Activated gamma-delta T cell treated with anti-CD3 and anti-CD28 coated beads, Interleukin-2, amount 50 U/mL, for 16 hours (primary cell): ENCODE measurements around the gene DOCK10.
A peak's percentile ranks its signal among the peaks of the same experiment; 100 is the strongest.

Experiments used
- DNase-seq: peaks from one replicate; pipeline ENCODE4 v3.0.0-alpha.2; 2020; ENCODE audit warnings: low read depth

The DOCK10 gene

DNA sequence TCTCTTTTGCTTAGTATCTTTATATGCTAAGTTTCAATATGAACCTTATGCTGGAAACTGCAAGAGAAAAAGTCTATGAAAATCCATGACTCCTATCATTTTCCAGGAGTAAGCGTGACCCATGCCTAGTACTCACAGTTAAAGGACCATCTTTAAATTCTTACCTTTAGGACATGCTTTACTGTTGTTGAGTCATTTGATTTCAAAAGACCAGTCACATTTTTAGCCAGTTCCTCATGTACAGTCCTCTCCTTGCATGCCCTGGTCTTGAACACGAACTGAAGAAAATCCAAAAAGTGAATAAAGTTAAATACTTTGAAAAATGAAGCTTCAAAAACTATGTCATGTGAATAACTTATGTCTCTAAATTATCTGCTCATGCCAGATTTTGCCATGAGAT, 208.3 kb downstream of the DOCK10 start:
- DNase-seq = no peak

DNA sequence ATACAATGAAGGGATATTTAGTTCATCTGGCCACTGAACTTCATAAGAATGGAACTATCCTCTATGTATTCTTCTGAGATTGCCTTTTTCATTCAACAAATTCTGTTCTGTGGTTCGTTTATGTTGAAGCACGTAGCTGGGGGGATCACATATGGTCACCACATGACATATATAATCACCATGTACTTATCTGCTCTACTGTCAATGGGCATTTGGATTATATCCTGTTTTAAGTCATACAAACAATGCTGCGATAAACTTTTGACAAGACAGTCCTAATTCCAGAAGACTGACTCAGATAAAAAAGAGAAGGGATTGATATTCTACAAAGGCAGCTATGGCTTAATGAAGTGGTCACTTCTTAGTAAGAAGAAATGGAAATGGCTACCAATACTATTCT, 210.1 kb downstream of the DOCK10 start:
- no peak for DNase-seq

DNA sequence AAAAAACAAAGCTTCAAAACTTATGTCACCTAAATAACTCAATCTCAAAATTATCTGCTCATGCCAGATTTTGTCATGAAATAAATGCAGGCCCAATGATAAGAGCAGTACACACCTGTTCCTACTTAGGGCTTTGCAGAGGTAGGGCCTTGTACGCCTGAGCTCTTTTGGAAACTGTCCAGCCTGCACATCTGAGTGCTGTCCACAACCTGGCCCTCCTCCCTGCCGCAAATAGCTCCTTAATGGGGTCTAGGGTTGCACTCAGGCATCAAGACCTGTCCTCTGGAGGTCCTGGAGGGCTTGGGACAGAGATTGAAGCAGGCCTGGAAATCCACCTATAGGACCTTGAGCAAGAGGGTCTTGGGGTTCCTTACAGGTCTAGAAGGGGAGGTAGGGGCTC, 210.7 kb downstream of the DOCK10 start:
- DNase-seq = no peak

DNA sequence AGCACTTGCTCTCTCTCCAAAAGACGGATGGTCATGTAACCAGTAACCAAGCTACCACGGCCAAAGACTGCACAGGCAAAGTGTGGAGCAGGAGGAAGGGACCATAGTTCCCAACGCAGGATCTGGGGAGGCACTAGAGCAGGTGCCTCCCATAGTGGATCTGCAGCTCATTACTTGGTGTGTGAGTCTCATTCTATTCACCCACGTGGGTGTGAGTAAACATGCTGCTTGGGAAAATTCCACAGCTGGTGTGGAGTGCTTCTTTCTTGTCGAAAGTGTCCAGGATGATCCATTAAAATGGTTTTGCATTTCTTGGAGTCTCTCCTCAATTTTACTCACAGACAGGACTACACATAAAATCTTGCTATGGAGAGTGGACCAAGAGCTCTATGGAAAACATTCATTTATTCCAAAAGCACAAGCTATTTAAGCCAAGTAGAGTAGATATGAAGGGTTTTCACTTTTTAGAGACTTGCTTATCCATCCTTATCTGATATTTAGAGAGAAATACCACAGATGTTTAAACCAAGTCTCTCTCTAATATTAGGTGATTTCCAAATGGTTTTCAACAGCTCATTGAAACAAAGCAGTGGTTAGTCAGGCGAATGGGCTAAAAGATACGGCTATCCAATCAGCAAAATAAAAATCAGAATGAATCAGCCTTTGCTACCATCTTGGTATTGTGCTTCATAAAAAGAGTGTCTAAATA, 221.8 kb downstream of the DOCK10 start:
- DNase-seq = no peak

DNA sequence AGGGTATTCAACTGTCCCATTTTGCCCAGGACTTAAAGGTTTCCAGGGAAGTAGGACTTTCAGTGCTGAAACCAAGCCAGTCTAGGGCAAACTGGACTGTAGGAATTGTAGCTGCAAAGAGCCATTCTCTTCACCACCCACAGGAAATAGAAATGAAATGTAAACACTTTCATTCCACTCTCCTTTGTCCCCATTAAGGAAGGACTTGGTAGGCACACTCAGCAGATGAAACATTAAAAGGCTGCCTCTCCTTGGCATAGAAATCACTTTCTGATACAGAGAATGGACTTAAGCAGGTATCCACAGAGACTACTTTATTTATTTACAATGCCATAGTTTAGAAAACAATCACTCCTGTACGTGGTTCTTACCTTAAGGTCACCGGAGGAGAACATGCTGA, 223.2 kb downstream of the DOCK10 start:
- DNase-seq = no peak

DNA sequence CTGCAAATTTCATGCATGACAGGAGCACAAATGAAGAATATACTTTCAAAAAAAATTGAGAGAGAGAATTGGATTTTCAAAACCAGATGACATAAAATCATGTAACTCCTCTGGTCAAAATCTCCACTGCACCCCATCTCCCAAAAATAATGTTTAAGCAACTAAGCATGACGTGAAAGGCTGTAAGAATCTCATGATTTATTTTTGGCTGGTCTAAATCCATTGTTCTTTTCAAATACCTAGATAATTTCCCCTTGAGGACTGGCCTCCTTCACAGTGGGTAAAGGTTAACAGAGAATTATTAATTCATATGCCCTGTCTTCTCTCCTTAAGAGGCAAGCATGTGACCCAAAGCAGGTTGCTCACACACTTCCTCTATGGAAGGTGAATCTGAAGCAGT, 224.6 kb downstream of the DOCK10 start:
- DNase-seq = no peak

DNA sequence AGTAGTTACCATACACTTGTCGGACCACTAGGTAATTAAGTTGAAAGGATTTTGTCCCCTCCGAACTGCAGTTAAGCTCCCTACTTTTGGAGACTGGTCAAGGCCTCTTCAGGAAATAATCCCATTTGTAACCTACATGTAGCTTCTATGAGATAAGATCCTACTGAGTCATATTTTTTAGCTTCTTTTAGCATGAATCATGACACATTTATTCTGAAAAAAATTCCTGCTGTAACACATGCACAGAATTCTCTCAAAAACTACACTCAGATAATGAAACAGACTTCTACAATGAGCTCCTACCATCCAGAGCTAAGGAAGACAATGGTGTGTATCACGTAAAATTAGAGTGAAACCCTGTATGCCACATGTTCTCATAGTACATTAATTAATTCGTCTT, 225.5 kb downstream of the DOCK10 start:
- DNase-seq = no peak

DNA sequence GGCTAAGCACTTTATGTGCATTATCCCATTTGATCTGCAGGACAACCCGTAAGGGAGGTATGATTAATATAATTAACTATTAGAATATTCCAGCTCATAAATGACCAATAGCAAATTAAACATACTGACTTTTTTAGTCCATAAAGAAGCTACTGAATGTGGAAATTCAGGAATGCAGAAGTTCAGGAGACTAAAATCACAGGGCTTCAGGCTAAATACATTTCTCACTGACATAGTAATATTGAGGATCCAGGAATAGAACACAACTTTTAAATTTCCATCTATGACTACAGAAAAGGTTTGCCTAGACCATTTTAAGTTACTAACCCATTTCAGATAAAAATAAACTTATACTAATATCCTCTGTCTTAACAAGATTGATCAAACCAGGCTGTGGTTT, 228.7 kb downstream of the DOCK10 start:
- DNase-seq = no peak

DNA sequence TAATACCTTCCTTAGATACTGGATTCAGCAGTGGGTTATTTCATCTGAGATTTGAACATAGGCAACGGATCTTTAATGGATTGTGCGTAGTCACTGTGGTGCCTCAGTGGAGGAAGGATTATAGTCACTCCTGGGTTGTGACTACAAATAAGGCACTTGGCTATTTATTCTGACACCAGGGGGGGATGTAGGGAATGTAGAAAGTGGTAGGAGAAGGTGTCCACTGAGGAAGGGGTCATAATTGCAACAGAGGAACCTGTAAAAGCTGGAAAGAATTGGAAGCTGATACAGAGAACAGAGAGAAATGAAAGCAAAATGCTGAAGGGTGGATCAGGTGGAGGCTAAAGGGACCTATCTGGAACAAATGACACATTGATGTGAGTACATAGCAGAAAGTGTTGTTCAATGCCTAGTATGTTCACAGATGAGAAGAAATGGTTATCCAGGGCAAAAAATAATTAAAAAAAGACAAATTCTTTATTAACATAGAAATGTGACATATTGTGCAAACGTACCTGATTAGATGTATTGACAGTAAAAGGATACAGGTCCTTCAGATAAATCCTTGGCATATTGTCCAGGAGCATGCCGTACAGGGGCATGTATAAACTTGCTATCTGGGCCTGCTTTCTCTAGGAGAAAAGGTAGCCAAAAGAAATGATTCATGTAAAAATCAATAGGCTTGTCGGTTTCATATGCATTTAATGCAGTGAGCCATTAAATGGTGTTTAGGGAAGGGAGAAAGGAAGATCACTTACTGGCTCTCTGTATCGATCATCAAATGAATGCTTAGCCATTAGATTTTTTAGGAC, 234.9 kb downstream of the DOCK10 start:
- DNase-seq = no peak

DNA sequence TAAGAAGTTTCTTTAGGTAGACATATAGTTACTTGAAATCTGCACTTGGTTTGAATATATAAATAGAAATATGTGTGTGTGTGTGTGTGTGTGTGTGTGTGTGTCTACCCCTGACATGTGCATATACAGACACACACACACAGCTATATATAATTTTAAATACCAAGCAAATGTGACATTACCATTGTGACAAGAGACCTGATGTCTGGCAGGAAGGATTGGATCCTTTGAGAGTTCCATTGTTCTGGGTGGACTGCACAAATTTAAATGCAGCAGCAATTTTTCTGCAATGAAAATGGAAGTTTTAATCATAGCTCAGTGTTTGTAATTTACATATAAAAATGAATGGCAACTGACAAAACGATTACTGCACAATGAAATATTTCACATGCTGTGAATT, 238.3 kb downstream of the DOCK10 start:
- DNase-seq = no peak

DNA sequence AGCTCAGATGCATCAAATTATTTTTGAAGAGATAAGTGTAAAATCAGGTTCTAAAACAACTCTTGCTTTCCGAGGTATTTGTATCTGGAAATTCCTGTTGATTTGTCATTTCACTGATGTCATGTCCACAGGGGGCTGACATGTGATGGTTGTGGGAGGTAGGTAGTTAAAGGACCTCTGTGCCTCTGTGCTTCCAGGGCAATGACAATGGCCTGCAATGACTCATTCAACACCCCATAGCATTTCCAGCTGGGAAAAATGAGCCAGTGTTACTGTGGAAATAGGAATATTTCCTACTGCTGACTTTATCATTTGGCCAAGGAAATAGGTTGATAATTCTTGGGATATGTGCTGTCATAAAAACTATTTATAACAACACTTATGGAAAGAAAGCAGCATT, 239.9 kb downstream of the DOCK10 start:
- no peak for DNase-seq

DNA sequence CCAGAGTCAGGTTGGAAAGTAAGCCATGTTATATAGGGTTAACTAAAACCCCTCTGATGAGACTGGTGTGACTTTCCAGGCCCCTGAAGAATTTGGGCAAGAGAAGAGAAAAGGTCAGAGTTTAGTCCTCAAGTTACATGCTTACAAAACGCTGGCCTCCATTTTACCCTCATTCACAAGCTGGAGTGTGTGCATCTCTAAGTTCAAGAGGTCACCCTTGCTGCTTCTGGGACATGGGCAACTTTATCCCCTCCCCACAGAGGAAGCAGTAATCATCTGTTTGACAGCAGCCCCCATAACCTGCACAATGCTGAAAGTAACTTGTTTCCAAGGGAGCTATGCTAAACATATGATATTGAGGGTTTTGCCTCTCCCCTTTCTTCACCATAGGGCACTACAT, 240.9 kb downstream of the DOCK10 start:
- DNase-seq = no peak

DNA sequence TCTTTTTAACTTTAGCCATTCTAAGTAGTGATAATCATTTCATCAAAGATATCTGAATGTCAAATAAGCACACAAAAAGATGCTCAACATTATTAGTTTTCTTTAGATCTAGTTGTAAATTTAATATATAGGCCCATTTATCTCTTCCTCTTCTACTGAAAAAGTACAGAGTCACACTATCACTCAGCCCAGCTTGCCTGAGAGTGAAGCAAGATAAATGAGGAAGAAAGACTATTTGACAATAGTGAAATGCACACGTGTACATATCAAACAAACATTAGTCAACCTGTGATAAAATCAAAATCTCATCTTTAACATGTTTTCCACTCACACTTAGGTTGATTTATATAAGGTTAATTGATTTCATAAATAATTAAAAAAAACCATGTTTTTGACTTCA, 242.6 kb downstream of the DOCK10 start:
- no peak for DNase-seq

DNA sequence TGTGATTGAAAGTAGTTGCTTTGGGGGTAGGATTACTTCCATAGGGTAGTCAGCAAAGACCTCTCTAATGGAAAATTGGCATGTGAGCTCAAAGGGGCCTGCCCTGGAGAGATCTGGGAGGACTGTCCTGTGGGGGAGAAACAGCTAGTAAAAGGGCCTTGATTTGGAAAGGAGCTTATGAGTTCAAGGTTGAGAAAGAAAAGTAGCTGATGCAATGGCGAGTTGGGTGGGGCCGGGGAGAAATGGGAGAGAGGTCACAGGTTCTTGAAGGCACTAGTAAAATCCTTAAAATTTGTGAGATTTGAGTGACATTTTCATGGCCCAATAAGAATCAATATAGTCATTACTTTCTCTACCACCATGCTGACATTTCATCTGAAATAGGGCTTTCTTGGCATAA, 244.1 kb downstream of the DOCK10 start:
- DNase-seq = no peak

DNA sequence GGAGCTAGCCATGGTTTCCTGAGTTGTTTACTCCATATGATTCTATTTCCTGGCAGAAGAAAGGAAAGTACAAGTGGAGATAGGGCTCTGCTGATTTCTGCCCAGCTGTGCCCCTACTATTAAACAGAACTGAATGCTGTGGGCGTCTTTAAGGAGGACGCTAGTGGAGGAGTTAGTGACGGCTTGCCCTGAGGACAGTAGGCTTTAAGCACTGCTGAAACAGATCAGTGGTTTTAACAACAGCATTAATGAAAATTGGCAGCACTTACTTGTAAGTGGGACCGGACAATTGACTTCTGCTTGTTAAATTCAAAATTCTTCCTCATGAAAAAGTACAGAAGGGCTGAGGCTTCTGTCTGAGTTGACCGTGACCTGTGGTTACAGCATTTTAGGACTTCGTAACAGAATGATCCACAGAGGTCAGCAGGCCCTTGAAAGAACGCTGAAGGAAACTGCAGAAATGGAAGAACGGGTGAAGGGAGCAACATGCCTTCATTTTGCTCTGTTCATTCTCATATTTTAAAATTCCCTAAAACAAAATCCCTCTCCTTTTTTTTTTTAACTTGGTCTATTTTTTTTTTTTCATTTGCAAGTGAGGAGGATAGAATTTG, 245.5 kb downstream of the DOCK10 start:
- DNase-seq = no peak

DNA sequence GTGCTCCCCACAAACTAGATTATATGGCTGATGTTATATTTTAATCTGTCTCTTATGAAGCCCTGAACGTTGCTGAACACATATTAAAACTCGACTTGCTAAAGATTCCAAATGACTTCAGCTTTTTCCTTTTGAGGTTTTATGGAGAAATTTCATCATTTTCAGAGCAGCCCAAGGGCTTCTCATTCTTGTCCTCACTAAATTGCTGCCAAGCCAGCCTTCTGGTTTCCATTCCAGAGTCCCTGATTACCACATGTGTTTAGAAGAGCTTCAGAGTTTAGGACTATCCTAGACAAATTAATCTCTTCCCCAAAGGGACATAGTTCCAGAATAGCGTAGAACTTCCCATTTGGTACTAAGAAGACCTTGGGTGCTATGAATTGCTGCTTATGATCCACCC, 248.3 kb downstream of the DOCK10 start:
- no peak for DNase-seq

DNA sequence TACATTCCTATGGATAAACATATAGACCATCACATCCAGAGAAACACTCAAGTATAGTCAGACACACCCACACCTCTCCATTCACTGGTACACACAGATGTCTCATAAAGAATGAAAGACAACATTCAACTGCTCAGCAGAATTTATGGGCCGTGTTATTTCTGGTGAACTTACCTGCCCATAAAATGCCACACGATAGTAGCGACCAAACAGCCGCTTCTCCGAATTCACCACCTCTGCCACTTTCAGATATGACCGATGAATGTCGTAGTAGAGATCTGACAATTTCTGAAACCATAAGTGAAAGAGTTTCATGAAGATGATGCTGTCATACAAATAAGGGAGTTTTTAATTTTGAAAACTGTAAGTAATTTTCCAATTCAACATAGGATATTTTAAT, 255.4 kb downstream of the DOCK10 start:
- no peak for DNase-seq

DNA sequence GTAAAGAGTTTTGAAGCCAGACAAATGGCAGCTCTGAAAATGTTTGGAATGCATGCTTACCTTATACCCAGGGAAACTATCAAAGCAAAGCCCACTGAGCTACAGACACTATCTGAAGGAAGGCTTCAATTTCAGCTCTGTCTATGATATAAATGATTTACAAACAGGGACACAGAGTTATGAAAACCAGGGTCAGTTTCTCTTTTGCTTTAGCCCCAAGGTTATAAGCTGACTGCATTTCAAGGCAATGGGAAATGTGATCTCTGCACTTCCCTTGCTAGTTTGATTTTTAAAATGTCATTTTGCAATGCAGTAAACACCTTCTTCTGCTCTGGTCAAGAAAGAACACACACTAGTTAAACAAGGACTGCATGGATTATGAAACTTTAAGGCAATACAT, 260.9 kb downstream of the DOCK10 start:
- DNase-seq = no peak

DNA sequence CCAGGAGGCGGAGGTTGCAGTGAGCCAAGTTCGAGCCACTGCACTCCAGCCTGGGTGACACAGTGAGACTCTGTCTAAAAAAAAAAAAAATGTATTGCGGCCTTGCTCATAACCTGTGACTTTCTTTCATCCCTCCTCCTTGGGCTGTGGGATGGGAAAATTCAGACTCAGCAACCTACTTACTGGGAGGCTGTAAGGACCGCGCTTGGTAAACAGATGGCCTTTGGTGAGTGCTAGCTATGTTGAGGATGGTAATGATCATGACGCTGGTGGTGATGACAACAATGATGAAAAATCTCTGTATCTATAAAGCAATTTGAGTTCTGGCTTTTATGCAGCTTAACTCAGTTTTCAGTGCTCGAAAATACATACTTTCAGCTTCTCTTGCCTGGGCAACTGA, 261.4 kb downstream of the DOCK10 start:
- DNase-seq = no peak

DNA sequence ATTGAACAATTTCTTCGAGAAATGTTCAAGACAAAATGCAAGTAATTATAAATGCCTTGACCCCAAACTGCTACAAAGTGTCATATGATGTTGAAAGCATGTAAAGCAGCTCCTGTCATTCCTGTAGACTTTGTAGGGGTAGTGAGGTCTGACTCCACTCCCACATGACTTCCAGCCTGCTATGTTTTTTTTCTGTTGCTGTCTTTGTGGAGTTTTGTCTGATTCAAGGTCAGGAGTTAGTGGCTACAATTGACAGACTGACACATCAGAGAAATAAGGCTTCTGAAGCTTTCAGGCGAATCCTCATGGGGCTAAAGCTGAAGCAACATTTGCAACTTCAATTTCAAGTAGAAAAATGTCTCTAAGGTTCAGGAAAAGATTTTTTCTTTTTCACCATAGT, 262.2 kb downstream of the DOCK10 start:
- DNase-seq = no peak

DNA sequence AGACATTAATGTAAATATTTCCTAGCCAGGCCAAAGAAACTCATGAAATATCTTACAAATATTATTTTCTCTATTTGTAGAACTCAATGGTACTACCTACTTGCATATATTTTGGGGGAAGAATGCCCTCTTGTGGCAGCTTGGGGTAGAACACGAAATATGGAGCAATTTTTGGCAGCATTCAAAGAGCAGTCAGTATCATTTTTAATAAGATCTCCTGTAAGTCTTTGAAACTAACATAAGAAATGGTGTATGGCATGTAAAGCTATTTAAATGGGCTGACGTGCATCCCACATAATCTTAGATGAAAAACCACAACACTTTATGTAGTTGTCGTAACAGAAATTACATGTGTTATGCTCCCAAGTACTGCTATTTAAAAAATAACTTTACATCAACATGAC, 263.8 kb downstream of the DOCK10 start:
- peak; percentile 40 for DNase-seq

DNA sequence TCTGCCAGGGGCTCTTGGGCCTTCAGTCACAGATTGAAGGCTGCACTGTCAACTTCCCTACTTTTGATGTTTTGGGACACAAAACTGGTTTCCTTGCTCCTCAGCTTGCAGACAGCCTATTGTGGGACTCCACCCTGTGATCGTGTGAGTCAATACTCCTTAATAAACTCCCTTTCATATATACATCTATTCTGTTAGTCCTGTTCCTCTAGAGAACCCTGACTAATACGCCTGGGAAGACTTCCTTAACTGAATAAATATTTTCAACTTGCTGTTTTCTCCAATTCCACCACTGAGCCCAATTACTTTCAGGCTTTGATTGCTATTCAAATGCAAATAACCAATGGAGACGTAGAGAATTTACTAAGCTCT, 264.7 kb downstream of the DOCK10 start:
- no peak for DNase-seq

DNA sequence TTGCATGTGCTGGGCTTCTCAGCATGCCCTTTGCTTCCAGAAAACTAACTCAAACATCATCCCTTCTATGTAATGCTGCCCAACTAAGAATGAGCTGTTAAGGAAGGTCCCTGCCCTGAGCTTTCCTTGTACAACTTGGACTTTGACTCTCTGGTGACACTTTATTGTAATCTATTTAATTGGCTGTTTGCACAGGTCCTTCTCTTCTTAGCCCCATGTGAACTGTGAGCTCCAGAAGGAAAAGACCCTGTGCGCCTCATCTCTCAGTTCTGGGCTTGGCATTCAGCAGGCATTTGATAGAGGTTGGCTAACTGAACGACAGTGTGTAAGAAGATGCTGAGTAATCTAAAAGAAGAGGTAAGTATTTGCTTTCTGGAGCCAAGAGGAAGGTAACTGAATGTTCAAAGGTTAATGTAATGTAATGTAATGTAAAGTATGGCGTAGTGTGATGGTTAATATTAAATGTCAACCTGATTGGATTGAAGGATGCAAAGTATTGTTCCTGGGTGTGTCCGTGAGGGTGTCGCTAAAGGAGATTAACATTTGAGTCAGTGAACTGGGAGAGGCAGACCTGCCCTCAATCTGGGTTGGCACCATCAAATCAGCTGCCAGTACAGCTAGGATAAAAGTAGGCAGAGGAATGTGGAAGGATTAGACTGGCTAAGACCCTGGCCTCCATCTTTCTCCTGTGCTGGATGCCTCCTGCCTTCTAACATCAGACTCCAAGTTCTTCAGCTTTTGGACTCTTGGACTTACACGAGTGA, 265.3 kb downstream of the DOCK10 start:
- no peak for DNase-seq
